ENCODE measurements around the gene TSEN54.
"Not testable (repeated sequence)": the region's sequence is repeated elsewhere in the genome, so short reads cannot be mapped to it uniquely, and the experiment has no call there.

TSEN54 gene

GRCh38 chr17:75516255-75516618 is at the start of gene TSEN54:
Gene TSEN54, plus strand, starts transcription at chr17:75516528. Its CDS starts 33 bp downstream, at chr17:75516561.
- DNase-seq: peak; percentile 49

DNA sequence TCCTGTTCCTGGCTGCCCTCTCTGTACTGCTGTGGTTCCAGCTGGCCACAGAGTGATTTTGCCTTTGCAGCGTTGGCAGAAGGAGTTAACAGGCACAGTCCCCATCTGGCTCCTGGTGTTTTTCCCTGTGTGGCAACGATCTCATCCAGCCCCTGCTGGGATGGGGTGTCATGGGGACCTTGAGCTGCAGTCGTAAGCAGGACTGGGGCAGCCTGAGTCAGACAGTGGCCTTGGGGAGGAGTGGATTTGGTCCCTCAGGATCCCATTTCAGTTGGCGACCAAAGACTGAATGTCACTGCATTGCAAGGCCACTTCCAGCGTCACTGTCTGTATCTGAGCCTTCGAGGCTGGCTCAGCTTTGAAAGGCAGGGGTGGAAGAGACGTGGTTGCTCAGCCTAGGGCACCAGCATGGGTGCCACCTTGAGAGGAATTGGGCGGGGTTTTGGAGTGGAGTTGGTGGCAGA is 48.0 kb upstream of the TSEN54 start:
- DNase-seq: no peak

DNA sequence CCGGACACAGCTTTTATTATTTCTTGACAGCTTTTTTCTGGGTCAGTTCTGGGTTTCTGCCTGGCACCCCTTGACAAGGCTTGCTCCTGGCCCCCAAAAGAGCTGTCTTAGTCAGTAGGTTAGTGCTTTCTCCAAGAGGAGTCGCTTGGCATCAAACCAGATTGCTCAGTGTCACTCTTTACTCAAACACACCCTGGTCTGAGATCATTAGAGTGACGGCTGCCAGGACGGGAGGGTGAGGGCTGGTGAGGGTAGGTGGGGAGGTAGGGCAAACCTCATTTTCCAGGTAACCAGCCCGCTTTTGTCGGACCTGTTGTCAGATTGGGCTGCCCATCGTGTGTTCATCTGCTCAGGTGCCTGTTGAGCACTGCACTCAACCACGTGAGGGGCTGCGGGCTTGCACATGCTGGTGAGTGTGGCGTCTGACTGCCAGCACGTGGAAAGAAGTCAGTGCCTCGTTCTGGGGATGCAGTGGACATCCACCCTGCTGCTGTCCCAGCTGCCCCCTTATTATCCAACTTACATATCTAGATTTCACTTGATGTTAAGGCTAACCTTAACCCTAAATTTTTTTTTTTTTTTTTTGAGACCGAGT is 47.5 kb upstream of the TSEN54 start:
- DNase-seq: no peak

GRCh38 chr17:75471207-75471606 is 45.1 kb upstream of the TSEN54 start:
- DNase-seq: no peak

GRCh38 chr17:75472119-75472518 is 44.2 kb upstream of the TSEN54 start:
- peak; percentile 84 for DNase-seq

- no peak for DNase-seq
Measured at GRCh38 chr17:75473246-75473645, 43.1 kb upstream of the TSEN54 start.

- no peak for DNase-seq
Measured at GRCh38 chr17:75474736-75475135, 41.6 kb upstream of the TSEN54 start.

DNA sequence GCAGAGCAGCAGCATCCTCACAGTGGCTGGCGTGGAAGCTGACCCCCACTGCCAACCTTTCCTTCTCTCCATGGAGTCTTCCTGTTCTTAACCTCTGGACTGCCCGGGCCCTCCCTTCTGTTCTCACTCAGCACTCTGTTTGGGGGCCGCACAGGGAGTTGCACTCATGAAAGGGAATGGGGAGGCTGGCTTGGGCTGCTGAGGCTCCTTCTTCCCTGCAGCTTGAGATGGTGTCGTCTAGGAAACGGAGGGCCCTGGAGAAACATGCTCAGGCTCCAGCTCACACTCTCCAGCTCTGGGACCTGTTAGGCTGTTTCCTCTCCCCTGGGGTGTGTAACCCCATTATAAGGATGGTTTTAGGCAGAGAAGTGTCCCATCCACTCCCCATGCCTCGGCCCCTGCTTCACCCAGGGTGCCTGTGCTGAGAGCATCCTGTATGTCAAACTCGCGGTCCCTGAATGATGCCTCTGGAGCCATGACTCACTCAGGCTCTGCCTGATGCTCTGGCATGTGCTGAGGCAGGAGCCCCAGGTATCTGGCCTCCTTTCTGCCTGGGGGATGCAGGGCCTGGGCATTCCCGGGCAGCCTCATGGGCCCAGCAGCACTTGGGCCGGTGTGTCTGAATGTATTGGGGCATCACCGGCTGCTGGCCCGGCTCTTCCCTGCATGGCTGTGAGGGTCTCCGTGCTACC is 41.0 kb upstream of the TSEN54 start:
- no peak for DNase-seq

- DNase-seq: no peak
Measured at GRCh38 chr17:75475851-75476250, 40.5 kb upstream of the TSEN54 start.

- no peak for DNase-seq
Measured at GRCh38 chr17:75476271-75476671, 40.1 kb upstream of the TSEN54 start.

GRCh38 chr17:75476752-75477489 is 39.4 kb upstream of the TSEN54 start:
- no peak for DNase-seq

DNA sequence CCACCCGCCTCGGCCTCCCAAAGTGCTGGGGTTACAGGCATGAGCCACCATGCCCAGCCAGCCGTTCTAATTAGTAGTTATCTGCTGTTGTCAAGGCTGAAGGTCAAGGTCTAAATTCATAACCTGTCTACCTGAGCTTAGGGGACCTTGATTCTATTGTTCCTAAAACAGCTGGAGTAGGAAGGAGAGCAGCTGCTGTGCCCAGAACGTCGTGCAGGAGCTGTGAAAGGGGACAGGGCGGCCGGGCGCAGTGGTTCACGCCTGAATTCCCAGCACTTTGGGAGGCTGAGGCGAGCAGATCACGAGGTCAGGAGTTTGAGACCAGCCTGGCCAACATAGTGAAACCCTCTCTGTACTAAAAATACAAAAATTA is 38.9 kb upstream of the TSEN54 start:
- not testable (repeated sequence) for DNase-seq

DNA sequence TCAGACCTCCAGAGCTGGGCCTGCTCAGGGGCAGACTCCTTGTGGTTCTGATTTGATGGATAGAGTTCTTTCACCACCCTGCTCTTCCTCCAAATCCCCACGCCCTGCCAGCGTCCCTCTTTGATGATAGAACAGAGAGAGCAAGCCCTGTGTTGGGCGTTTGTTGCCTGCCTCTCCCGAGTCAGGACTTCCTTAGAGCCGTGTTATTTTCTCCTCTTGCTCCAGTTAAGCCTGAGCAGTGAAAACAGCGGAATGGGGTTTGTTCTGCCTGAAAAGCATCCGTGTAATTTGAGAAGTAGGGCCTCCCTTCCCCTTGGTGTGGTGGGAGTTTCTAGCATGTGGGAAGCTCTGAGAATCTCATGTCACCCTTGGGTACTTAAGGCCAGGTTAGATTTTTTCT is 37.8 kb upstream of the TSEN54 start:
- no peak for DNase-seq

DNA sequence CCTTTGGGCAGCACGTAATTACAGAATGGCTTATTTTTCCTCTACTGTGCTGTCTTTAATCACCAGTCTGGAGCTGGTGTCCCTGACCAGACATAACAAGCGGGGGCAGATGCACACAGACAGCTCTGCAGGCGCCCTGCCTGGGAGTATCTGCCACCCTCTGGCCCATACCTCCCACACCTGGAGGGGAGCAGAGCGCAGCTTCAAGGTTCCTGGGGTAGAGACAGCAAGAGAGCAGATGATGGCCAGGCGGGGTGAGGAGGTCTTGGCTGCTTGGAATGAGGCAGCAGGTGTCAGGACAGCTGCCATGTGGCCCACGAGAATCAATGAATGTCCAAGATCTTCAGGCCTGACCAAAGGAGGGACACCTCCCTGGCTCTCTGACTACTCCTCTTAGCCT is 36.0 kb upstream of the TSEN54 start:
- DNase-seq: no peak

GRCh38 chr17:75481194-75482068 is 34.9 kb upstream of the TSEN54 start:
- DNase-seq: no peak

DNA sequence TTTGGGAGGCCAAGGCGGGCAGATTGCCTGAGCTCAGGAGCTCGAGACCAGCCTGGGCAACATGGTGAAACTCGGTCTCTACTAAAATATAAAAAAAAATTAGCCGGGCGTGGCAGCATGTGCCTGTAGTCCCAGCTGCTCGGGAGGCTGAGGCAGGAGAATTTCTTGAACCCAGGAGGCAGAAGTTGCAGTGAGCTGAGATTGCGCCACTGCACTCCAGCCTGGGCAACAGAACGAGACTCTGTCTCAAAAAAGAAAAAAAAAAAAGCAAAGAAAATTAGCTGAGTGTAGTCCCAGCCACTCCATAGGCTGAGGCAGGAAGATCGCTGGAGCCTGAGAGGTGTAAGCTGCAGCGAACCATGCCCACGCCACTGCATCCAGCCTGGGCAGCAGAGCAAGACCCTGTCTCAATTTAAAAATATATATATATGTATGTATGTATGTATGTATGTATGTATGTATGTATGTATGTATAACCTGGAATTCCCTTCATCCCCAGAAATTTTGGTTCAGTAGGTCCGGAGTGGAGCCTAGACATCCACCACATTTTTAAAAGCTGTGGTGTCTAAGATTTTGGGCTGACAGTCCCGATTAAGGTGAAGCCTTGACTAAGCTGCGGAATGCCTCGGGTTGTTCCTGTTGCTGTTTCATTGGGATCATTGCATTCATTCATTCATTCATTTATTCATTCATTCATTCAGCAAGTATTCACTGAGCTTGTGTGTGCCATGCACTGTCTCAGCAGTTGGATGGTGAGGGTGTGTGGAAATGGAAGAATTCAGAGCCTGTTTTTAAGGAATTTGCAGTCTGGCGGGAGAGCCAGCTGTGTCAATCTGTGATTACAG is 34.0 kb upstream of the TSEN54 start:
- no peak for DNase-seq

GRCh38 chr17:75485688-75486087 is 30.6 kb upstream of the TSEN54 start:
- no peak for DNase-seq

DNA sequence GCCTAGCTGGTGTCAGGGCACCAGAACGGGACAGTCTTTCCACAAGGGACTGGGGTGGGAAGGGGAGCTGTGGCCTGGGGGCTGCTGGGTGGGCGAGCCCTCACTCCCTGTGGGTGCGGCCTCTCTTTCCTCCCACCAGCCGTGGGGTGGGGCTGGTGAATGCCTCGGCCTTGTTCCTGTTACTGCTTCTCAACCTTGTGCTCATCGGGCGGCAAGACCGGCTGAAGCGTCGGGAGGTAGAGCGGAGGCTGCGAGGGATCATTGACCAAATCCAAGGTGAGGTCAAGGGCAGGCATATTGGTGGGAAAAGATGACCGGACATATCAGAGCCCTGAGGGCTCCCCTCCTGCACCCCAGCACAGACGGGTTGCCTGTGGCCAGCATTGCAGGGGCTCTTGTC is 30.2 kb upstream of the TSEN54 start:
- no peak for DNase-seq

DNA sequence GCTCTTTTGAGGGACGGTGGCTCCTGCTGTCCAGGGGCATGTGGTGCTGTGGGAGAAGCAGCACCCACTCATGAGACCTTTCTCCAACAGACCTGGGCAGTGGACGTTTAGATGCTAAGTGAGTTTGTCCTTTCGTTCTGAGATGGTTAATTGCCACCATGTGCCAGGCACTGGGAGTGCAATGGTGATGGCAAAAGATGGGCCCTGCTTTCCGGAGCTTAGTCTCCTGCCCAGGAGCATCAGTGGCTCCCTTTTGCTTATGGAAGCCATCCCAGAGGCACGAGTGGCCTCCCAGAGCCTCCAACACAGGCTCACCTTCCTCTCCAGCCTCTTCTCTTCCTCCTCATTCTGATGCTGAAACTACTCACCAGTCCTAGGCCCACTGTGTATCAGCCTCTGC is 29.4 kb upstream of the TSEN54 start:
- no peak for DNase-seq

DNA sequence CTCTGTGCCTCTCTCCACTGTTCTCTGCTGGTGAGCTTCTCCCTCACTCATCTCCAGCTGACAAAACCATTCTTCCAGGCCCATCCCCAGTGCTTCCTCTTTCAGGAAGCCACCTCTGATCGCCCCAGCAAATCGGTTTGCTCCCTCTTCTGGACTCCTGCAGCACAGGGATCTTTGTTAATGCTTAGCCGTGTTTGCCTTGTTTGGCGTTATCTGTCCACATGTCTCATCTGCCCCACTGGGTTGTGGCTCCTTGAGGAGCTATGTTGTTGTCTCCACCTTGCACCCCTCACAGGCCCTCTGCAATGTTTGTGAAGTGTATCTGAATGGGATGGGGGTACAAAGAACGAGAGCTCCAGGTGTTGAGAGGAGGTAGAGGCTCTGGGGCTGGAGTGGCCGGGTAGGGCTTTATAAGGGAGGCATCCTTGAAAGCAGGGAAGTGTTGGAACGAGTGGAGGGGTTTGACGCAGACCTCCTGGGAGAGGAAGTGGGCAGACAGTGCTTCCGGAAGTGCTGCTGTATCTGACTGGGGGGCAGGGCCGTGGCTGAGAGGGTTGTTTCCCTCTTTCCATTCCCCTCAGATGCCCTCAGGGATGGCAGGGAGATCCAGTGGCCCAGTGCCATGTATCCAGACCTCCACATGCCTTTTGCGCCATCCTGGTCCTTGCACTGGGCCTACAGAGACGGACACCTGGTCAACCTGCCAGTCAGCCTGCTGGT is 28.8 kb upstream of the TSEN54 start:
- no peak for DNase-seq

DNA sequence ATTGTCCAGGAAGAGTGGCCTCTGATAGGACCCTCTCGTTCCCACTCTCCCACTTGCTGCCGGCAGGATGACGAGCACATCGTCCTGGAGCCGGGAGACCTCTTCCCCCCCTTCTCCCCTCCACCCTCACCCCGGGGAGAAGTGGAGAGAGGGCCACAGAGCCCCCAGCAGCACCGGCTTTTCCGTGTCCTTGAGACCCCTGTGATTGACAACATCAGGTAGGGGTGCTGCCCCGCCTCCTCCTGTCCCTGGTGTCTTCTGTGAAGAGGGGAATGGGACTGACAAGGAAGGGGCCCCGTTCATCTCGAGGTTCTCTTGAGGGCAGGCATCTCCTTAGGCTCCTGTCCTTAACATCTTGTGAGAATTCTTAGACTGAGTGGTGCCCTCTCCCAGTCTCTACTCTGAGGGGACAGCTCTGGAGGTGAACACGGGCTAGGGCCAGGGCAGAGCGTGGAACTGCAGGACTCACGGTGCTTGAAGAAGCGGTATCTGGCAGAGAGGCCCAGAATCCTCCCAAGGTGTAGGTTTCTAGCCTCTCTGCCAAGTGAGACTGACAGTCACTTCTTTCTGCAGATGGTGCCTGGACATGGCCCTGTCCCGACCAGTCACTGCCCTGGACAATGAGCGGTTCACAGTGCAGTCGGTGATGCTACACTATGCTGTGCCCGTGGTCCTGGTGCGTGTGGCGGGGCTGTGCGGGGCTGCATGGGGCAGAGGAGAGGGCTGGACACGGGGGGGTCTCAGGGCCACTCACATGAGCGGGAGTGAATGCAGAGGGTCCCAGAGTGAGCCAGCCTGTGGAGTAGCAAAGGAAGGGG is 27.4 kb upstream of the TSEN54 start:
- no peak for DNase-seq

Measured in DMS79 (cell line).